ENCODE measurements around the gene STMND1. TPM values are rescaled to one million over a fixed set of nuclear protein-coding genes. Genes with fewer than 3 reads are reported as not detected.

The STMND1 gene
- total and polyA plus RNA-seq, 2 donors, result 0.05 to 0.09 TPM

Other genes starting within 250 kb of the STMND1 start
- gene RBM24, start 179.3 kb downstream of the STMND1 start, total RNA-seq, result 0.99 TPM
- gene RBM24, start 179.3 kb downstream of the STMND1 start, polyA plus RNA-seq, result 2.0 TPM